Upper lobe of left lung (tissue), 4 donors: ENCODE results near the gene PCGF3.

Experiments
- CTCF ChIP-seq, 6 experiments: fragments of 450-650 bp in 4 of 6; fragments of 200-600 bp in 2 of 6; sonication (generic) in 2 of 6; IDR thresholded peaks; one replicate each; pipeline ENCODE4 v1.5.1; 2016 to 2019; ENCODE audit warnings: antibody characterized with exemption in 6 of 6
- EP300 ChIP-seq, 4 donors: sonication (generic); formaldehyde crosslinking; IDR thresholded peaks; one replicate each; pipeline ENCODE4 v1.5.1; 2017; ENCODE audit warnings: antibody characterized with exemption in 4 of 4, control low read depth in 2 of 4

- TF ChIP-seq CTCF (IDR thresholded peaks at IDR 0.05) (no peak), EP300 (IDR thresholded peaks at IDR 0.05) (no peak)
Measured at GRCh38 chr4:788006-788635, 82.5 kb downstream of the PCGF3 start.
